Measurements from ENCODE around the gene KCNT2.

The KCNT2 gene

GRCh38 chr1:196603651-196604050, 4.6 kb downstream of the KCNT2 start:
- H3K9me2 ChIP-seq (replicated peaks; ENCODE audit: control insufficient read depth, low read length) = no peaks in the 10 kb centered on the region
- H3K36me3 ChIP-seq (ENCODE audit: control insufficient read depth, low read length) = no peaks in the 10 kb centered on the region
- no peak overlapping the region for H3K27ac ChIP-seq (ENCODE audit: low read depth, low read length)
- no peaks in the 10 kb centered on the region for H3K4me1 ChIP-seq (ENCODE audit: control insufficient read depth, low read length)
- H3K4me2 ChIP-seq (ENCODE audit: low read length) = no peak overlapping the region
- H3K4me3 ChIP-seq (ENCODE audit: low read length) = no peak overlapping the region
- TF ChIP-seq CTCF (IDR thresholded peaks at IDR 0.05; ENCODE audit: low read depth, low read length, poor library complexity, severe bottlenecking) (no peak), EZH2phosphoT487 (IDR thresholded peaks at IDR 0.05; ENCODE audit: borderline replicate concordance, low read length) (no peak)
- no peaks in the 10 kb centered on the region for H3K79me2 ChIP-seq (ENCODE audit: control insufficient read depth, low read length)
- no peaks in the 10 kb centered on the region for H3F3A ChIP-seq (ENCODE audit: control insufficient read depth, insufficient read depth)
- no peaks in the 10 kb centered on the region for H4K20me1 ChIP-seq (ENCODE audit: control insufficient read depth, insufficient read depth, low read depth, low read length)
- no peaks in the 10 kb centered on the region for H3K27me3 ChIP-seq (ENCODE audit: control insufficient read depth, low read length)
- no peaks in the 10 kb centered on the region for H3K9me3 ChIP-seq (ENCODE audit: control insufficient read depth, insufficient read depth, low read length)

- Histone ChIP-seq H3K4me3 (ENCODE audit: low read length) (no peak overlapping the region), H3K27me3 (ENCODE audit: control insufficient read depth, low read length) (no peaks in the 10 kb centered on the region), H3K4me2 (ENCODE audit: low read length) (no peak overlapping the region), H3K9me2 (replicated peaks; ENCODE audit: control insufficient read depth, low read length) (no peaks in the 10 kb centered on the region), H3K9me3 (ENCODE audit: control insufficient read depth, insufficient read depth, low read length) (no peaks in the 10 kb centered on the region), H3K4me1 (ENCODE audit: control insufficient read depth, low read length) (no peaks in the 10 kb centered on the region), H3K36me3 (ENCODE audit: control insufficient read depth, low read length) (no peaks in the 10 kb centered on the region), H3F3A (ENCODE audit: control insufficient read depth, insufficient read depth) (no peaks in the 10 kb centered on the region), H4K20me1 (ENCODE audit: control insufficient read depth, insufficient read depth, low read depth, low read length) (no peaks in the 10 kb centered on the region), H3K27ac (ENCODE audit: low read depth, low read length) (no peak overlapping the region), H3K79me2 (ENCODE audit: control insufficient read depth, low read length) (no peaks in the 10 kb centered on the region)
- no peak for TF ChIP-seq EZH2phosphoT487 (IDR thresholded peaks at IDR 0.05; ENCODE audit: borderline replicate concordance, low read length)
- no peak for TF ChIP-seq CTCF (IDR thresholded peaks at IDR 0.05; ENCODE audit: low read depth, low read length, poor library complexity, severe bottlenecking)
These were observed 9.1 kb downstream of the KCNT2 start for GRCh38 chr1:196598942-196599748.

- H3K4me2 ChIP-seq (ENCODE audit: low read length) = no peak overlapping the region
- no peak overlapping the region for H3K27ac ChIP-seq (ENCODE audit: low read depth, low read length)
- H3K9me3 ChIP-seq (ENCODE audit: control insufficient read depth, insufficient read depth, low read length) = no peaks in the 10 kb centered on the region
- H3K4me3 ChIP-seq (ENCODE audit: low read length) = no peak overlapping the region
- H3K79me2 ChIP-seq (ENCODE audit: control insufficient read depth, low read length) = no peaks in the 10 kb centered on the region
- H4K20me1 ChIP-seq (ENCODE audit: control insufficient read depth, insufficient read depth, low read depth, low read length) = no peaks in the 10 kb centered on the region
- H3K4me1 ChIP-seq (ENCODE audit: control insufficient read depth, low read length) = no peaks in the 10 kb centered on the region
- H3K27me3 ChIP-seq (ENCODE audit: control insufficient read depth, low read length) = no peaks in the 10 kb centered on the region
- TF ChIP-seq EZH2phosphoT487 (IDR thresholded peaks at IDR 0.05; ENCODE audit: borderline replicate concordance, low read length) = no peak
- no peak for TF ChIP-seq CTCF (IDR thresholded peaks at IDR 0.05; ENCODE audit: low read depth, low read length, poor library complexity, severe bottlenecking)
- H3K9me2 ChIP-seq (replicated peaks; ENCODE audit: control insufficient read depth, low read length) = no peaks in the 10 kb centered on the region
- H3F3A ChIP-seq (ENCODE audit: control insufficient read depth, insufficient read depth) = no peaks in the 10 kb centered on the region
- H3K36me3 ChIP-seq (ENCODE audit: control insufficient read depth, low read length) = no peaks in the 10 kb centered on the region
These were observed 13.5 kb downstream of the KCNT2 start for GRCh38 chr1:196594700-196595099.

All from DOHH2 (cell line).